Brain pericyte (primary cell): Measurements from ENCODE around the gene ZER1.
A peak's percentile ranks its signal among the peaks of the same experiment; 100 is the strongest.
"Not testable (repeated sequence)": the region's sequence is repeated elsewhere in the genome, so short reads cannot be mapped to it uniquely, and the experiment has no call there.

Experiments used
- DNase-seq: peaks from one replicate; pipeline ENCODE4 v3.0.0-alpha.2; 2012; ENCODE audit warnings: low read depth, low spot score

ZER1 gene

DNA sequence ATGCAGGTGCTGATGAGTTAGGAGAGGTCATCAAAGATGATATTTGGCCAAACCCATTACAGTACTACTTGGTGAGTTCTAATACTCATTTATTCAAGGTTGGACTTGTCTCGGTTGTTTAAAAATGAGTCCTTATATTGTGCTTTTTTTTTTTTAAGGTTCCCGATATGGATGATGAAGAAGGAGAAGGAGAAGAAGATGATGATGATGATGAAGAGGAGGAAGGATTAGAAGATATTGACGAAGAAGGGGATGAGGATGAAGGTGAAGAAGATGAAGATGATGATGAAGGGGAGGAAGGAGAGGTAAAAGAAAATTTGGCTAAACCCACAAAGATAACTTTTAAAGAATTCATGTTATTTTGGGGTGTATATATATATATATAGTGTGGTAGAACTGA, 78.0 kb downstream of the ZER1 start:
- not testable (repeated sequence) for DNase-seq

- no peak for DNase-seq
Observed at GRCh38 chr9:128690684-128691034, 81.1 kb downstream of the ZER1 start.

GRCh38 chr9:128689820-128690683, 81.7 kb downstream of the ZER1 start:
- DNase-seq, result no peak

- no peak for DNase-seq
Observed at GRCh38 chr9:128689293-128689774, 82.4 kb downstream of the ZER1 start.

GRCh38 chr9:128688501-128689292, 83.0 kb downstream of the ZER1 start, which contains the start of gene SET:
SET (plus strand) TSS chr9:128689222; CDS start chr9:128689583, 361 bp downstream.
- peak; percentile 48 for DNase-seq

- no peak for DNase-seq
Observed at GRCh38 chr9:128687453-128687852, 84.3 kb downstream of the ZER1 start.

DNA sequence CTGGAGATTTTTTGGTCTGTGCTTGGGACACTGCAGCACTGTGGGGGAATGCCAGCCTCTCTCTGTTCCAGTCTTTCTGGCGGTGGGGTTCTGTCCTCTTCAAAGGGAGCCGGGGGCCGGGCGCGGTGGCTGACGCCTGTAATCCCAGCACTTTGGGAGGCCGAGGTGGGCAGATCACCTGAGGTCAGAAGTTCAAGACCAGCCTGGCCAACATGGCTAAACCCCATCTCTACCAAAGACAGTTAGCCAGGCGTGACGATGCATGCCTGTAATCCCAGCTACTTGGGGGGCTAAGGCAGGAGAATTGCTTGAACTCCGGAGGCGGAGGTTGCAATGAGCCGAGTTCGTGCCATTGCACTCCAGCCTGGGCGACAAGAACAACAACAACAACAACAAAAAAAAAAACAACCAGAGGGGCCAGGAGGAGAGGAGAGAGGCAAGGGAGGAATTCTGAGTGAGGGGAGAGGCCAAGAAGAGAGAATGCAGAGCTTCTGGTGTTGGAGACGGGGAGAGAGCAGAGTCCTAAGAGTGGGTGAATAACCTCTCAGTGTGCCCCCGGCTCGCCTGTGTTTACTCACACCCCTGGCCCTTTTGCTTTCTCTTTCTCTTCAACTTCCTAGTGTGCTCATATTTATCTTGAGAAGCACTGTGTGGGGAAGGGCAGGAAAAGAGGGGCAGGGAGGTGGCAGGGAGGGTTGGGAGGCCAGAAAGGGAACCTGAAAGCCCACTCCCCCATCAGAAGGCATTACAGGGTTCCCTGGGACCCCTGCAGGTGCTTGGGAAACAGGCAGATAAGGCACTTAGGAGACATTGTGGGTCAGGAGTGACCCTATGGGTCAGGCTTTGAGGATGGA, 85.9 kb downstream of the ZER1 start:
- DNase-seq, result no peak

DNA sequence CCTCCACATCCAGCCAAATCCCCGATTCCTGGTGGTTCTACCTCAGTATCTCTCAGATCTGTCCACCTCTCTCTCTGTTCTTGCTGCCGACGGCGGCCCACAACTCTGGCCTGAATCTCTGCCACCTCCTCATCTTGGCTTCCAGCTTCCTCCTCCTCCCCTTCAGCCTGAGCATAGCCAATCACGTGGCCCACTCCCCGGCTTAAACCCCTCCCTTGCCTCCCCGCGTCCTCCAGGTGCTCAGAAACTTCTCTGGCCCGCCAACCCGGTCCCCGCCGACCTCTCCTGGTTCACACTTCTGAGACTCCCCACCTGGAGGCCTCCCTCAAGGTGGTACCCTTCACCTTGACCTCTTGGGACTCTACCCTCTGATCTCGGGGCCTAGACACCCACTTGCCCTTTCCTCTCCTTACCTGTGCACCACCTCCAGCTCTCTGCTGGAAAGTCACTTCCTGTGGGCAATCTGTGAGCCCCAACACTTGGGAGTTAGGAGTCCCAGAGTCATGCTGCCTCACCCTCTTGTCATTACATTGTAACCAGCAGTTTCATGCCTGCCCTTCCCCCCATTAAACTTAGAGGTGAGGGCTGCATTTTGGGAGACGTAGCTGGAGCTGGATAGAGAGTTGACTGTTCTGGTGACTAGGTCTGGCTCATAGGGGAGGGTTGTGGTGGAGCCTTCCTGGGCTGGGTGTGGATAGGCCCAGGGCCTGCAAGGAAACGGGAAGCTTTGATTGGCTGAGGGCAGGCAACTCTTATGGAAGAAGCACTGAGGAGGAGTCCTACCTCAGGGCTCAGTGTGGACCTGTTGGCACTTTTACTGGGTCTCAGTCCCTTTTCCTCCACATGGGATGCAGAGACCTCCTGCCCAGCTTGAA, 87.2 kb downstream of the ZER1 start:
- no peak for DNase-seq

- DNase-seq, result no peak
Observed at GRCh38 chr9:128684065-128684324, 87.7 kb downstream of the ZER1 start.

DNA sequence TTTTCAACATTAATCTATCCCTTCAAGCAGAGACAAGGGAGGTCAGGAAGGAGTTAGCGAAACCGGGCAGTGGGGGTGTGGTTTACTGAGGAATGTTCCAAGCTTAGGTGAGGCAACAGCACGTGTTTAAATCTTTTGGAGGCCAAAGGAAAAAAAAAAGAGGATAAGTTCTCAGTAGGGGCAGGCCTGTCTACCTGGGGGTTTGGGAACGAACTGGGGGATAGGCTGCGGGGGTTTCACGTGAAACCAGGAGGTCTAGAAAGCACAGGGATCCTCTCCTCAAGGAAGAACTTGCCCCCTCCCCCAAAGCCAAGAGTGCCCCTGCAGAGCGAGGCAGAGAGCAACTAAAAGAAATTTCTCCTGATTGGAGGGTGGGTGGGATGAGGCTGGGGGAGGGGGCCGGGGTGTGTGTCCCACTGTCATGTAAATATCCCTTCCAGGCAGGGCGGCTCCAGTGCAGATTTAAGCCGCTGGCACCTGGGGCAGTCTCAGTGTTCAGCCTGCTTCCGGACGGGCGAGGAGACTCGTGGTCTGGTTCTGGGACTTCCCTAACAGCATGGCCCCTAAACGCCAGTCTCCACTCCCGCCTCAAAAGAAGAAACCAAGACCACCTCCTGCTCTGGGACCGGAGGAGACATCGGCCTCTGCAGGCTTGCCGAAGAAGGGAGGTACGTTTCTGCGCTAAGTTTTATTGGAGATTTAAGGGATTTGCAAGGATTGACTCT, 88.2 kb downstream of the ZER1 start:
- DNase-seq, result no peak
